ENCODE data around the gene OPRL1. TPM values are rescaled to one million over a fixed set of nuclear protein-coding genes. Genes with fewer than 3 reads are reported as not detected.

OPRL1 gene
- total and polyA plus RNA-seq, 2 donors (not counting 1 experiment from before 2014, with no cell fraction given), result 3.5 to 6.2 TPM

DNA sequence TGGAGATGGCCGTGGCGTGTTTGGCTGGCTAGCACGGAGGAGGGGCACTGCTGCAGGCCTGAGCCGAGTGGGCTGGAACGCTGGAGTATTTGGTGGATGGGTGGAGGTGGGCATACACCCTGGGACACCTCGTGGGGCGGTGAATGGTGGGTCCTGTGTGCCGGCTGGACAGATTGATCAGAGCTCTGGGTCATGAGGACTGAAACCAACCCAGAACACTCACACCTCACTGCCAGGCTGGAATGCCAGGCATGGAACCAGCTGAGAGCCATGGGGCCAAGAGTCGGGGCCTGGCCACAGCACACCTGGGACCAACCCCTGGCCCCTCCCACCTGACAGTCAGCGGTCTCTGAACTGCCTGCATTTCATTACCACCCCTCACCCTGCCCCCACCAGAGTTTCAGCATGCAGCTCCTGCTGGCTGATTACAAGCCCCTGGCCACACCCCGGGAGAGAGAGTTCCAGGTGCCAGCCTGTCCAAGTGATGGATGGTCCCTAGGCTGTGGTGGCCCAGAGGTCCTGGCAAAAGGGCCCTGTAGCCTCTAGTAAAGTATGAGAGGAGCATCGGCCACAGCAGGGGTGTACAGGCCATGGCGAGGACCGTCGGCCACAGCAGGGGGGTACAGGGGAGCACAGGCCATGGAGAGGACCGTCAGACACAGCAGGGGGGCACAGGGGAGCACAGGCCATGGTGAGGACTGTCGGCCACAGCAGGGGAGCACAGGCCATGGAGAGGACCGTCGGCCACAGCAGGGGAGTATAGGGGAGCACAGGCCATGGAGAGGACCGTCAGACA is 24.2 kb downstream of the OPRL1 start:
- peak overlapping the region; percentile 2 for H3K4me3 Mint-ChIP-seq
- CTCF ChIA-PET, result interaction anchor here (5.8 kb wide), 1 partner anchor 16 kb away, joined by 50 read pairs; no protein-coding TSS in a partner anchor
- TF ChIP-seq, protein P1, sequence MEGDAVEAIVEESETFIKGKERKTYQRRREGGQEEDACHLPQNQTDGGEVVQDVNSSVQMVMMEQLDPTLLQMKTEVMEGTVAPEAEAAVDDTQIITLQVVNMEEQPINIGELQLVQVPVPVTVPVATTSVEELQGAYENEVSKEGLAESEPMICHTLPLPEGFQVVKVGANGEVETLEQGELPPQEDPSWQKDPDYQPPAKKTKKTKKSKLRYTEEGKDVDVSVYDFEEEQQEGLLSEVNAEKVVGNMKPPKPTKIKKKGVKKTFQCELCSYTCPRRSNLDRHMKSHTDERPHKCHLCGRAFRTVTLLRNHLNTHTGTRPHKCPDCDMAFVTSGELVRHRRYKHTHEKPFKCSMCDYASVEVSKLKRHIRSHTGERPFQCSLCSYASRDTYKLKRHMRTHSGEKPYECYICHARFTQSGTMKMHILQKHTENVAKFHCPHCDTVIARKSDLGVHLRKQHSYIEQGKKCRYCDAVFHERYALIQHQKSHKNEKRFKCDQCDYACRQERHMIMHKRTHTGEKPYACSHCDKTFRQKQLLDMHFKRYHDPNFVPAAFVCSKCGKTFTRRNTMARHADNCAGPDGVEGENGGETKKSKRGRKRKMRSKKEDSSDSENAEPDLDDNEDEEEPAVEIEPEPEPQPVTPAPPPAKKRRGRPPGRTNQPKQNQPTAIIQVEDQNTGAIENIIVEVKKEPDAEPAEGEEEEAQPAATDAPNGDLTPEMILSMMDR (IDR thresholded peaks at IDR 0.05), result no peak
- no peak for TF ChIP-seq EZH2 (IDR thresholded peaks at IDR 0.05; ENCODE audit: borderline replicate concordance, insufficient read depth, low read depth, low read length, poor library complexity, severe bottlenecking)
- H3K27me3 Mint-ChIP-seq, result no peaks in the 10 kb centered on the region
- Histone ChIP-seq H3K4me2 (replicated peaks; ENCODE audit: low read depth, low read length, poor library complexity, severe bottlenecking) (no peak overlapping the region), H3K4me3 (ENCODE audit: control extremely low read depth in 1 of 5, extremely low read depth in 1 of 5, insufficient read depth in 1 of 5, low read depth in 2 of 5, low read length in 4 of 5) (no peak overlapping the region), H3K36me3 (replicated peaks in 1 of 2; ENCODE audit: control extremely low read depth in 1 of 2, control insufficient read depth in 1 of 2, extremely low read depth in 1 of 2, insufficient read depth in 2 of 2, low read length in 1 of 2) (peaks cover 0 to 3% of the 10 kb centered on the region in 2 experiments), H3K9ac (ENCODE audit: low read length) (no peak overlapping the region), H4K20me1 (ENCODE audit: control insufficient read depth, insufficient read depth, low read length, poor library complexity, severe bottlenecking) (no peaks in the 10 kb centered on the region), H3K4me1 (ENCODE audit: control insufficient read depth in 2 of 2, insufficient read depth in 2 of 2, low read length in 2 of 2) (peaks cover 46 to 62% of the 10 kb centered on the region in 2 donors), H3K9me3 (ENCODE audit: control extremely low read depth in 1 of 3, control insufficient read depth in 2 of 3, insufficient read depth in 1 of 3, low read length in 2 of 3) (no peaks in the 10 kb centered on the region), H3K27me3 (replicated peaks in 1 of 4; ENCODE audit: control extremely low read depth in 1 of 4, control insufficient read depth in 3 of 4, insufficient read depth in 4 of 4, low read length in 3 of 4) (peaks cover 0 to 21% (median 5%) of the 10 kb centered on the region in 4 experiments), H3K79me2 (ENCODE audit: control insufficient read depth, insufficient read depth, low read length) (peaks cover 5% of the 10 kb centered on the region), H3K27ac (ENCODE audit: low read length in 2 of 2) (no peak overlapping the region), H2AFZ (ENCODE audit: insufficient read depth, low read depth, low read length, poor library complexity, severe bottlenecking) (no peak overlapping the region)
- intact Hi-C loops (cut with micrococcal nuclease), result loop anchor here (5.0 kb wide), 1 partner anchor 67 kb away; the partner anchor contains the start of gene C20orf204
- ATAC-seq (ENCODE audit: low read depth) (no peak), DNase-seq (no peak)
- POLR2A ChIA-PET, result no interaction called here
- no peak overlapping the region for H3K27ac Mint-ChIP-seq
- no peaks in the 10 kb centered on the region for H3K9me3 Mint-ChIP-seq (ENCODE audit: insufficient read depth)
- peaks cover 57% of the 10 kb centered on the region for H3K4me1 Mint-ChIP-seq
- WGBS (ENCODE audit: insufficient coverage), result 88% methylated on average over 19 of the region's 20 CpGs

Measured in B cell (primary cell).